HG03095 (cell line): ENCODE measurements around the gene PDE5A.
"Not testable (repeated sequence)": the region's sequence is repeated elsewhere in the genome, so short reads cannot be mapped to it uniquely, and the experiment has no call there.

Source experiments
- ATAC-seq: cut with Tn5 transposase; IDR thresholded peaks from one replicate; pipeline ENCODE4 v1.9.1; 2021; ENCODE audit warnings: moderate library complexity; ENCODE audit not compliant: unreplicated experiment

PDE5A gene

GRCh38 chr4:119646347-119647071 lies 17.9 kb upstream of the PDE5A start:
- no peak for ATAC-seq

GRCh38 chr4:119643306-119644042 lies 14.9 kb upstream of the PDE5A start:
- no peak for ATAC-seq

GRCh38 chr4:119641765-119642164 lies 13.2 kb upstream of the PDE5A start:
- no peak for ATAC-seq

GRCh38 chr4:119638359-119638758 lies 9.8 kb upstream of the PDE5A start:
- ATAC-seq, result no peak

GRCh38 chr4:119636851-119637250 lies 8.2 kb upstream of the PDE5A start:
- not testable (repeated sequence) for ATAC-seq

- ATAC-seq, result no peak
Measured at GRCh38 chr4:119632216-119632615, 3.6 kb upstream of the PDE5A start.

- peak; percentile 25 for ATAC-seq
Measured at GRCh38 chr4:119629142-119629471, 503 bp upstream of the PDE5A start.

- ATAC-seq, result peak; percentile 57
Measured at GRCh38 chr4:119627267-119628255, 1.0 kb downstream of the PDE5A start.

- no peak for ATAC-seq
Measured at GRCh38 chr4:119626943-119627266, 1.7 kb downstream of the PDE5A start.

- ATAC-seq, result no peak
Measured at GRCh38 chr4:119626420-119626819, 2.2 kb downstream of the PDE5A start.

GRCh38 chr4:119625761-119626160 lies 2.8 kb downstream of the PDE5A start:
- ATAC-seq, result no peak

GRCh38 chr4:119624356-119624755 lies 4.2 kb downstream of the PDE5A start:
- no peak for ATAC-seq

GRCh38 chr4:119623025-119623424 lies 5.6 kb downstream of the PDE5A start:
- ATAC-seq, result no peak

- no peak for ATAC-seq
Measured at GRCh38 chr4:119615068-119615719, 13.4 kb downstream of the PDE5A start.

GRCh38 chr4:119604266-119604665 lies 24.3 kb downstream of the PDE5A start:
- no peak for ATAC-seq

GRCh38 chr4:119602366-119602765 lies 26.2 kb downstream of the PDE5A start:
- no peak for ATAC-seq

GRCh38 chr4:119598521-119598920 lies 30.1 kb downstream of the PDE5A start:
- no peak for ATAC-seq

- no peak for ATAC-seq
Measured at GRCh38 chr4:119597377-119597776, 31.2 kb downstream of the PDE5A start.

- ATAC-seq, result no peak
Measured at GRCh38 chr4:119593698-119594097, 34.9 kb downstream of the PDE5A start.

- ATAC-seq, result no peak
Measured at GRCh38 chr4:119592830-119593229, 35.8 kb downstream of the PDE5A start.

- ATAC-seq, result no peak
Measured at GRCh38 chr4:119589165-119589564, 39.4 kb downstream of the PDE5A start.
